Right atrium auricular region (tissue), 2 donors: ENCODE data around the gene KATNBL1. TPM values are rescaled to one million over a fixed set of nuclear protein-coding genes. Genes with fewer than 3 reads are reported as not detected.

Experiments used
- DNase-seq: peaks from one replicate; pipeline ENCODE4 v3.0.0-alpha.2; 2019; ENCODE audit warnings: low spot score
- H3K27ac ChIP-seq, 2 donors: fragments of 200-600 bp; sonication (generic); 1 replicate in 1 of 2; 2 replicates in 1 of 2; pipeline ENCODE4 v1.5.1; 2016 to 2019
- H3K27me3 ChIP-seq, 2 donors: fragments of 200-600 bp; sonication (generic); one replicate each; pipeline versions ENCODE4 v1.5.1 to v1.6.0; 2017 to 2019
- H3K36me3 ChIP-seq: fragments of 200-600 bp; sonication (generic); one replicate; pipeline ENCODE4 v1.5.1; 2016
- H3K4me1 ChIP-seq, 2 donors: fragments of 200-600 bp; sonication (generic); one replicate each; pipeline versions ENCODE4 v1.5.1 to v1.6.0; 2017 to 2019
- H3K4me3 ChIP-seq, 2 donors: fragments of 200-600 bp; sonication (generic); 1 replicate in 1 of 2; 2 replicates in 1 of 2; pipeline ENCODE4 v1.5.1; 2017 to 2019; ENCODE audit warnings: mild to moderate bottlenecking in 1 of 2, moderate library complexity in 1 of 2
- H3K9me3 ChIP-seq, 2 donors: fragments of 200-600 bp; sonication (generic); one replicate each; pipeline ENCODE4 v1.5.1; 2019
- total RNA-seq, 2 donors: library from RNA; depleted of rRNA; stranded (reverse); fragments of >200 nt; gene quantifications; one replicate each; pipeline ENCODE4 v1.1.0, GENCODE V29; 2016
- TF ChIP-seq, protein P1 (sequence below), 2 donors: fragments of 200-600 bp; sonication (generic); IDR thresholded peaks; one replicate each; pipeline ENCODE4 v1.5.1; 2019; ENCODE audit warnings: antibody characterized with exemption in 2 of 2

Gene KATNBL1
- total RNA-seq, 2 donors from 2014 or later: 17.7 to 17.8 TPM

DNA sequence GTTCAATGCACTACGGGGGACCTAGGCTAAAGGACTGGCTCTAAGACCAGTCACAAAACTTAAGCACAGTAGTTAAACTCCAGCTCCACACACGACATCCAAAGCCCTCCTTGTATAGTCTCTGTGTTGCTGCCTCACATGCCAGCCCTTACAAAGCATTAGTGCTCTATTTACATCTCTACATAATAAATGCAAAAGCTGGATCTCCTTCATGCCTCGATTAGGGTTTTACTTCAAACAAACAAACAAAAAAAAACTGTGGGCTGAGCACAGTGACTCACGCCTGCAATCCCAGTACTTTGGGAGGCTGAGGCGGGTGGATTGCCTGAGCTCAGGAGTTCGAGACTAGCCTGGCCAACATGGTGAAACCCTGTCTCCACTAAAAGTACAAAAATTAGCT, 98.4 kb downstream of the KATNBL1 start:
- Histone ChIP-seq H3K9me3 (no peaks in the 10 kb centered on the region), H3K27me3 (no peaks in the 10 kb centered on the region), H3K36me3 (no peaks in the 10 kb centered on the region), H3K4me1 (no peaks in the 10 kb centered on the region), H3K27ac (no peak overlapping the region), H3K4me3 (no peak overlapping the region)
- no peak for DNase-seq
- TF ChIP-seq, protein P1, sequence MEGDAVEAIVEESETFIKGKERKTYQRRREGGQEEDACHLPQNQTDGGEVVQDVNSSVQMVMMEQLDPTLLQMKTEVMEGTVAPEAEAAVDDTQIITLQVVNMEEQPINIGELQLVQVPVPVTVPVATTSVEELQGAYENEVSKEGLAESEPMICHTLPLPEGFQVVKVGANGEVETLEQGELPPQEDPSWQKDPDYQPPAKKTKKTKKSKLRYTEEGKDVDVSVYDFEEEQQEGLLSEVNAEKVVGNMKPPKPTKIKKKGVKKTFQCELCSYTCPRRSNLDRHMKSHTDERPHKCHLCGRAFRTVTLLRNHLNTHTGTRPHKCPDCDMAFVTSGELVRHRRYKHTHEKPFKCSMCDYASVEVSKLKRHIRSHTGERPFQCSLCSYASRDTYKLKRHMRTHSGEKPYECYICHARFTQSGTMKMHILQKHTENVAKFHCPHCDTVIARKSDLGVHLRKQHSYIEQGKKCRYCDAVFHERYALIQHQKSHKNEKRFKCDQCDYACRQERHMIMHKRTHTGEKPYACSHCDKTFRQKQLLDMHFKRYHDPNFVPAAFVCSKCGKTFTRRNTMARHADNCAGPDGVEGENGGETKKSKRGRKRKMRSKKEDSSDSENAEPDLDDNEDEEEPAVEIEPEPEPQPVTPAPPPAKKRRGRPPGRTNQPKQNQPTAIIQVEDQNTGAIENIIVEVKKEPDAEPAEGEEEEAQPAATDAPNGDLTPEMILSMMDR (IDR thresholded peaks at IDR 0.05): no peak

DNA sequence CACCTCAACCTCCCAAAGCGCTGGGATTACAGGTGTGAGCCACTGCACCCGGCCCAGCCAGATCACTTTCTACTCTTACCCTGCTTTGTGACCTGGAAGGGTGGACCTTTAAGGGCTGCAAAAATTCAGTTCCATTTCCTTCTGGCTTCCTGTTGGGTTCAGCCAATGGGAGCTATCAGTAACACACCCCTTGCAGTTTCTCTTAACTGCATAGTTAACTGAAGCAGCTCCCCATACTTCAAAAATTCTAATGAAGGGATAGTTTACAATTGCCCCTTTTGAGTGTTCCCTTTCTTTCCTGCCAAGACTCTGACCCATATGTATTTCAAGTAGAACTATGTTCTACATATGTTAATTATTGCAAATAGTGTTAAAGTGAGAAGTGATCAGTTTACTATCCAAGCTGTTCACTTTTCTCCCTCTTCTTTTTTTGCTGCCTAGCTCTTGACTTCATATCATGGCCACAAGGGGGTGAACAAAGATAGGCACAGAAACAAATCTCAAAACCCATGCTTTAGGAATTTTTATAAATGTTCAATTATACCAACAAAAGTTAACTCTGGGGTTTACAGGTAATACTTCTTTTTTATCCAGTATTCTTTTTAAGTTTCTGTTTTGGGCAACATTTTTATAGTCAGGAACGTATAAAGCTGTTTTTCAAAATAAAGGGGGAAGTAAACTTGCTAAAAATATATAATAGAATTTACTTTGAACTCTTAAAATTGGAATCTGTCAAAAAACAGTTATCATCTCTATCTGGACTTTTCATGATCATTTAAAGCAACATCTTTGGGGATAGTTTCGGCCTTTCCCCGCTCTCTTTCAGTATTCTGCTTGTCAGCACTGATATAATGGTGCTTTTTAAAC, 99.9 kb downstream of the KATNBL1 start:
- DNase-seq: no peak
- no peak overlapping the region for H3K4me3 ChIP-seq
- H3K36me3 ChIP-seq: no peaks in the 10 kb centered on the region
- H3K27me3 ChIP-seq: no peaks in the 10 kb centered on the region
- H3K27ac ChIP-seq: no peak overlapping the region
- no peaks in the 10 kb centered on the region for H3K9me3 ChIP-seq
- TF ChIP-seq, protein P1 (IDR thresholded peaks at IDR 0.05): peak in 1 of 2 donors; percentile 58
- no peaks in the 10 kb centered on the region for H3K4me1 ChIP-seq

DNA sequence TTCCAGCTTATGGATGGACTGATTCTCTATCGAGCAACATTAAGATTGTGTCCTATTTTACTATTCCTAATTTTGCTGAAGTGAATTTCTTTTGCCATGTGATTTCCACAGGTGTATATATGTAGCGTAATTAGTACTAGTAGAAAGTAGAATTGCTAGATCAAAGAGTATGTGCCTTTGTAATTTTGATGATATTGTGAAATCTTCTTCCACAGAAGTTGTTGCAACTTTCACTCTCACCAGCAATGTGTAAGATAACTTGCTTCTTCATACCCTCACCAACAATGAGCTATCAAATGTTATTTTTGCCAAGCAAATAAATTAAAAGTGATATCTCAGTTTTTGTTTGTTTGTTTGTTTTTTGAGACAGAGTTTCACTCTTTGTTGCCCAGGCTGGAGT, 102.6 kb downstream of the KATNBL1 start:
- no peak overlapping the region for H3K27ac ChIP-seq
- H3K9me3 ChIP-seq: no peaks in the 10 kb centered on the region
- H3K36me3 ChIP-seq: no peaks in the 10 kb centered on the region
- no peak overlapping the region for H3K4me3 ChIP-seq
- peaks cover 0 to 7% of the 10 kb centered on the region in 2 donors for H3K4me1 ChIP-seq
- TF ChIP-seq, protein P1 (IDR thresholded peaks at IDR 0.05): no peak
- H3K27me3 ChIP-seq: no peaks in the 10 kb centered on the region
- no peak for DNase-seq

DNA sequence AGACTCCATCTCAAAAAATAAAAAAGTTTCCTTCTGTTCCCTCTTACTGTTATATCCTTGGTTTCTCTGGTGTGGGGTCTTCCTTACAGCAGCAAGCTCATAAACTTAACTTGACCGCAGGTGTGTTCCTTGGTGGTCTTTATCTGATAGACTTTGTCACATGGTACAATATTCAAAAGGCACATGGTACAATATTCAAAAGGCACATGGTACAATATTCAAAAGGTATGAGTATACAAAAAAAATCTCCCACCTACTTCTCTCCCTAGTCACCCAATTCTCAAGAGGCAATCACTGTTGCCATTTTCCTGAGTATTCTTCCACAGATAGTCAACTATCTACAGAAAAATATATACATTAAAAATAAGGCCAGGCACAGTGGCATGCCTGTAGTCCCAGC, 103.5 kb downstream of the KATNBL1 start:
- TF ChIP-seq, protein P1 (IDR thresholded peaks at IDR 0.05): no peak

DNA sequence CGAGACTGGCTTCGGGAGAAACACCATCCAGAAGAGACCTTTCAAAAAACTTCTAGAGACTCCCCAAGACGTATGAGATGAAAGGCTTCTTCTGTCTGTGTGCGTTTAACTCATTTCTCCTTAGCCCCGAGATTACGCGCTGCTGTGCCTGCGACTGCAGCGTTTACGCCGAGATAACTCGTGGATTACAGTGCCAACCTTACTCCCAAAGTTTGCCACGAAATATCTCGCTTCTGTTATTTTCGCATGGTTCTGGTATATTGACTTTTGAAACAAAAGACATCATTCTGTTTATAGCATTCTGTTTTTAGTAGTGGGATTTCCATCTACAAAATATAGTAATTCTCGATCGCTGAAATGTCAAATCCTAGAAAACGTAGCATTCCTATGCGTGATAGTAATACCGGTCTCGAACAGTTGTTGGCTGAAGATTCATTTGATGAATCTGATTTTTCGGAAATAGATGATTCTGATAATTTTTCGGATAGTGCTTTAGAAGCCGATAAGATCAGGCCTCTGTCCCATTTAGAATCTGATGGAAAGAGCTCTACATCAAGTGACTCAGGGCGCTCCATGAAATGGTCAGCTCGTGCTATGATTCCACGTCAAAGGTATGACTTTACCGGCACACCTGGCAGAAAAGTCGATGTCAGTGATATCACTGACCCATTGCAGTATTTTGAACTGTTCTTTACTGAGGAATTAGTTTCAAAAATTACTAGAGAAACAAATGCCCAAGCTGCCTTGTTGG, 107.5 kb downstream of the KATNBL1 start:
- TF ChIP-seq, protein P1 (IDR thresholded peaks at IDR 0.05): no peak
- H3K4me3 ChIP-seq: peak overlapping the region; percentile 79 to 86
- no peak for DNase-seq
- no peaks in the 10 kb centered on the region for H3K9me3 ChIP-seq
- H3K36me3 ChIP-seq: no peaks in the 10 kb centered on the region
- no peaks in the 10 kb centered on the region for H3K27me3 ChIP-seq
- H3K27ac ChIP-seq: peak overlapping the region; percentile 80 to 85
- H3K4me1 ChIP-seq: peaks cover 0 to 26% of the 10 kb centered on the region in 2 donors

More for the DNA sequence above, 103.5 kb downstream of the KATNBL1 start:
- no peak overlapping the region for H3K27ac ChIP-seq
- peaks cover 0 to 7% of the 10 kb centered on the region in 2 donors for H3K4me1 ChIP-seq
- no peaks in the 10 kb centered on the region for H3K36me3 ChIP-seq
- no peak for DNase-seq
- H3K27me3 ChIP-seq: no peaks in the 10 kb centered on the region
- no peaks in the 10 kb centered on the region for H3K9me3 ChIP-seq
- no peak overlapping the region for H3K4me3 ChIP-seq
